OCI-LY3 (cell line): ENCODE data around the gene LSM4.
"Not testable (repeated sequence)": the region's sequence is repeated elsewhere in the genome, so short reads cannot be mapped to it uniquely, and the experiment has no call there.

Experiments
- EZH2phosphoT487 ChIP-seq: fragments of 200-600 bp; shearing (Covaris generic); IDR thresholded peaks from 2 replicates; pipeline ENCODE4 v1.6.1; 2018; ENCODE audit warnings: antibody characterized with exemption, mixed run types, low read depth
- TF ChIP-seq, protein P1 (sequence below): fragments of 200-600, 300-600 bp; sonication (generic); IDR thresholded peaks from 2 replicates; pipeline ENCODE4 v1.5.1; 2014; ENCODE audit warnings: antibody characterized with exemption, low read length, low read depth

DNA sequence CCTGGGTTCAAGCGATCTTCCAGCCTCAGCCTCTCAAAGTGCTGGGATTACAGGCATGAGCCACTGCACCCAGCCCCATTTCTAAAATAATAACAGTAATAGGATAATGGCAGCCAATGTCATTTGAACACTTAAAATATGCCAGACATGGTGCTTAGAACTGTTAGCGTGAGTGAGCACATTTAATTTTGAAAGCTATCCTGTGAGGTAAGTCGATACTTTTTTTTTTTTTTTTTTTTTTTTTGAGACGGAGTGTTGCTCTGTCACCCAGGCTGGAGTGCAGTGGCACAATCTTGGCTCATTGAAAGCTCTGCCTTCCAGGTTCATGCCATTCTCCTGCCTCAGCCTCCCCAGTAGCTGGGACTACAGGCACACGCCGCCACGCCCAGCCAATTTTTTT is 31.9 kb upstream of the LSM4 start:
- TF ChIP-seq EZH2phosphoT487: not testable (repeated sequence)
- TF ChIP-seq, protein P1, sequence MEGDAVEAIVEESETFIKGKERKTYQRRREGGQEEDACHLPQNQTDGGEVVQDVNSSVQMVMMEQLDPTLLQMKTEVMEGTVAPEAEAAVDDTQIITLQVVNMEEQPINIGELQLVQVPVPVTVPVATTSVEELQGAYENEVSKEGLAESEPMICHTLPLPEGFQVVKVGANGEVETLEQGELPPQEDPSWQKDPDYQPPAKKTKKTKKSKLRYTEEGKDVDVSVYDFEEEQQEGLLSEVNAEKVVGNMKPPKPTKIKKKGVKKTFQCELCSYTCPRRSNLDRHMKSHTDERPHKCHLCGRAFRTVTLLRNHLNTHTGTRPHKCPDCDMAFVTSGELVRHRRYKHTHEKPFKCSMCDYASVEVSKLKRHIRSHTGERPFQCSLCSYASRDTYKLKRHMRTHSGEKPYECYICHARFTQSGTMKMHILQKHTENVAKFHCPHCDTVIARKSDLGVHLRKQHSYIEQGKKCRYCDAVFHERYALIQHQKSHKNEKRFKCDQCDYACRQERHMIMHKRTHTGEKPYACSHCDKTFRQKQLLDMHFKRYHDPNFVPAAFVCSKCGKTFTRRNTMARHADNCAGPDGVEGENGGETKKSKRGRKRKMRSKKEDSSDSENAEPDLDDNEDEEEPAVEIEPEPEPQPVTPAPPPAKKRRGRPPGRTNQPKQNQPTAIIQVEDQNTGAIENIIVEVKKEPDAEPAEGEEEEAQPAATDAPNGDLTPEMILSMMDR: not testable (repeated sequence)
